SK-N-SH treated with all-trans-retinoic acid at 6 μM for 48 hours (cell line): ENCODE measurements around the gene VPS41.

Source experiments
- ATAC-seq: fragments of 200-7000 bp; cut with Tn5 transposase; 3 replicates; pipeline ENCODE4 v1.9.1; 2020; ENCODE audit warnings: mild to moderate bottlenecking, moderate library complexity
- ARNTL ChIP-seq: fragments of 450-650 bp; formaldehyde crosslinking; IDR thresholded peaks from 2 replicates; pipeline ENCODE4 v1.5.0; 2020; ENCODE audit warnings: low read depth, mild to moderate bottlenecking, moderate library complexity, borderline replicate concordance
- BACH2 ChIP-seq: fragments of 250-450 bp; sonication (Bioruptor Pico); IDR thresholded peaks from 2 replicates; pipeline ENCODE4 v1.9.0; 2021; ENCODE audit warnings: mild to moderate bottlenecking, borderline replicate concordance
- CREB5 ChIP-seq: fragments of 250-450 bp; sonication (Bioruptor Pico); IDR thresholded peaks from 2 replicates; pipeline ENCODE4 v1.5.1; 2020; ENCODE audit warnings: low read depth, mild to moderate bottlenecking, moderate library complexity
- CSDC2 ChIP-seq: fragments of 250-450 bp; sonication (Bioruptor Pico); IDR thresholded peaks from 2 replicates; pipeline ENCODE4 v1.5.0; 2020; ENCODE audit warnings: mild to moderate bottlenecking, moderate library complexity
- CSRNP3 ChIP-seq: fragments of 250-450 bp; sonication (Bioruptor Pico); IDR thresholded peaks from 2 replicates; pipeline ENCODE4 v1.5.1; 2021; ENCODE audit warnings: mild to moderate bottlenecking, moderate library complexity
- ESRRG ChIP-seq: fragments of 250-450 bp; sonication (Bioruptor Pico); IDR thresholded peaks from 2 replicates; pipeline ENCODE4 v1.6.1; 2021; ENCODE audit warnings: mild to moderate bottlenecking
- GLIS3 ChIP-seq: fragments of 250-450 bp; sonication (Bioruptor Pico); IDR thresholded peaks from 2 replicates; pipeline ENCODE4 v1.5.0; 2020; ENCODE audit warnings: mild to moderate bottlenecking, moderate library complexity
- ISL1 ChIP-seq: fragments of 250-450 bp; sonication (Bioruptor Pico); IDR thresholded peaks from 2 replicates; pipeline ENCODE4 v2.1.2; 2022; ENCODE audit warnings: mild to moderate bottlenecking, moderate library complexity
- OSR1 ChIP-seq: fragments of 250-450 bp; sonication (Bioruptor Pico); IDR thresholded peaks from 2 replicates; pipeline ENCODE4 v1.8.0; 2022; ENCODE audit warnings: moderate library complexity, mild to moderate bottlenecking, inconsistent platforms
- PATZ1 ChIP-seq: fragments of 250-450 bp; sonication (Bioruptor Pico); IDR thresholded peaks from 2 replicates; pipeline ENCODE4 v1.8.0; 2020; ENCODE audit warnings: mild to moderate bottlenecking, moderate library complexity, borderline replicate concordance
- POU6F1 ChIP-seq: fragments of 250-450 bp; sonication (Bioruptor Pico); IDR thresholded peaks from 2 replicates; pipeline ENCODE4 v1.8.0; 2021; ENCODE audit warnings: low read depth, mild to moderate bottlenecking, moderate library complexity, borderline replicate concordance
- PPARA ChIP-seq: fragments of 250-450 bp; sonication (Bioruptor Pico); IDR thresholded peaks from 2 replicates; pipeline ENCODE4 v1.5.0; 2020; ENCODE audit warnings: mild to moderate bottlenecking, borderline replicate concordance
- RARB ChIP-seq: fragments of 250-450 bp; sonication (Bioruptor Pico); IDR thresholded peaks from 2 replicates; pipeline ENCODE4 v1.8.0; 2021; ENCODE audit warnings: mild to moderate bottlenecking, moderate library complexity
- SNAI2 ChIP-seq: fragments of 250-450 bp; sonication (Bioruptor Pico); IDR thresholded peaks from 2 replicates; pipeline ENCODE4 v1.5.0; 2020; ENCODE audit warnings: mild to moderate bottlenecking, moderate library complexity
- TCF4 ChIP-seq: fragments of 250-450 bp; sonication (Bioruptor Pico); IDR thresholded peaks from 2 replicates; pipeline ENCODE4 v1.8.0; 2021; ENCODE audit warnings: mild to moderate bottlenecking, moderate library complexity, borderline replicate concordance
- TOX ChIP-seq: fragments of 250-450 bp; sonication (Bioruptor Pico); IDR thresholded peaks from 2 replicates; pipeline ENCODE4 v1.8.0; 2021; ENCODE audit warnings: mild to moderate bottlenecking, moderate library complexity, borderline replicate concordance
- TSHZ2 ChIP-seq: fragments of 250-450 bp; sonication (Bioruptor Pico); IDR thresholded peaks from 2 replicates; pipeline ENCODE4 v1.5.0; 2020; ENCODE audit warnings: mild to moderate bottlenecking, moderate library complexity
- ZC3H10 ChIP-seq: fragments of 250-450 bp; sonication (Bioruptor Pico); IDR thresholded peaks from 2 replicates; pipeline ENCODE4 v1.5.1; 2021; ENCODE audit warnings: mild to moderate bottlenecking, moderate library complexity
- ZFP3 ChIP-seq: fragments of 250-450 bp; sonication (Bioruptor Pico); IDR thresholded peaks from 2 replicates; pipeline ENCODE4 v1.5.0; 2020; ENCODE audit warnings: mild to moderate bottlenecking, moderate library complexity
- ZFP30 ChIP-seq: fragments of 450-650 bp; formaldehyde crosslinking; IDR thresholded peaks from 2 replicates; pipeline ENCODE4 v1.5.0; 2022; ENCODE audit warnings: mild to moderate bottlenecking, moderate library complexity
- ZNF565 ChIP-seq: fragments of 450-650 bp; formaldehyde crosslinking; conservative IDR thresholded peaks from 2 replicates; pipeline ENCODE4 v1.5.0; 2020; ENCODE audit warnings: low read depth, mild to moderate bottlenecking, moderate library complexity
- ZNF8 ChIP-seq: fragments of 450-650 bp; formaldehyde crosslinking; IDR thresholded peaks from 2 replicates; pipeline ENCODE4 v1.5.0; 2020; ENCODE audit warnings: mild to moderate bottlenecking, moderate library complexity

Gene VPS41

GRCh38 chr7:38775506-38776175, 133.3 kb downstream of the VPS41 start:
- no peak for ATAC-seq
- no peak for TF ChIP-seq POU6F1 (CRISPR knock-in tag)
- TF ChIP-seq ZNF8 (CRISPR knock-in tag) = no peak

GRCh38 chr7:38773430-38773829, 135.6 kb downstream of the VPS41 start:
- TF ChIP-seq ZNF565 = no peak
- TF ChIP-seq, all 23 proteins: peak for 0
- no peak for ATAC-seq

- TF ChIP-seq ARNTL (CRISPR knock-in tag) (no peak), GLIS3 (CRISPR knock-in tag) (no peak), SNAI2 (CRISPR knock-in tag) (no peak), TCF4 (no peak), OSR1 (CRISPR knock-in tag) (no peak), CSDC2 (no peak), ZFP3 (no peak), PPARA (no peak), ZFP30 (CRISPR knock-in tag) (no peak), PATZ1 (CRISPR knock-in tag) (no peak), POU6F1 (CRISPR knock-in tag) (no peak), TOX (no peak), CSRNP3 (CRISPR knock-in tag) (no peak), ESRRG (CRISPR knock-in tag) (no peak), CREB5 (CRISPR knock-in tag) (no peak)
- no peak for ATAC-seq
These were observed 148.8 kb downstream of the VPS41 start for GRCh38 chr7:38760226-38760625.

GRCh38 chr7:38759028-38759427, 150.0 kb downstream of the VPS41 start:
- ATAC-seq = no peak
- no peak for TF ChIP-seq ARNTL (CRISPR knock-in tag)
- no peak for TF ChIP-seq SNAI2 (CRISPR knock-in tag)
- TF ChIP-seq RARB = no peak
- no peak for TF ChIP-seq ZFP30 (CRISPR knock-in tag)
- no peak for TF ChIP-seq ZC3H10 (CRISPR knock-in tag)
- TF ChIP-seq POU6F1 (CRISPR knock-in tag) = no peak
- no peak for TF ChIP-seq ZNF8 (CRISPR knock-in tag)
- TF ChIP-seq TCF4 = no peak
- TF ChIP-seq TSHZ2 (CRISPR knock-in tag) = no peak
- no peak for TF ChIP-seq BACH2
- TF ChIP-seq ZNF565 = no peak
- TF ChIP-seq PATZ1 (CRISPR knock-in tag) = no peak
- TF ChIP-seq CSDC2 = no peak
- TF ChIP-seq ISL1 (CRISPR knock-in tag) = no peak
